SH-SY5Y (cell line): Measurements from ENCODE around the gene CRX.
"Not testable (repeated sequence)": the region's sequence is repeated elsewhere in the genome, so short reads cannot be mapped to it uniquely, and the experiment has no call there.

Source experiments
- GATA2 ChIP-seq: IDR thresholded peaks from 2 replicates; pipeline ENCODE4 v1.6.1; 2011; ENCODE audit warnings: mild to moderate bottlenecking, low read depth, low read length
- GATA3 ChIP-seq: IDR thresholded peaks from 2 replicates; pipeline ENCODE4 v1.6.1; 2011; ENCODE audit warnings: low read depth, mild to moderate bottlenecking, low read length, moderate library complexity

The CRX gene

GRCh38 chr19:47798904-47799266 lies 22.9 kb upstream of the CRX start:
- TF ChIP-seq GATA2 (no peak), GATA3 (no peak)

- TF ChIP-seq GATA3, result no peak
- TF ChIP-seq GATA2, result no peak
Measured at GRCh38 chr19:47801270-47801669, 20.5 kb upstream of the CRX start.

GRCh38 chr19:47802521-47803043 lies 19.2 kb upstream of the CRX start:
- TF ChIP-seq GATA2 (no peak), GATA3 (no peak)

- not testable (repeated sequence) for TF ChIP-seq GATA3, GATA2
Measured at GRCh38 chr19:47804451-47804850, 17.3 kb upstream of the CRX start, which contains the start of gene TPRX1. TPRX1 (minus strand) TSS chr19:47804551; CDS start chr19:47804539, 12 bp downstream.

DNA sequence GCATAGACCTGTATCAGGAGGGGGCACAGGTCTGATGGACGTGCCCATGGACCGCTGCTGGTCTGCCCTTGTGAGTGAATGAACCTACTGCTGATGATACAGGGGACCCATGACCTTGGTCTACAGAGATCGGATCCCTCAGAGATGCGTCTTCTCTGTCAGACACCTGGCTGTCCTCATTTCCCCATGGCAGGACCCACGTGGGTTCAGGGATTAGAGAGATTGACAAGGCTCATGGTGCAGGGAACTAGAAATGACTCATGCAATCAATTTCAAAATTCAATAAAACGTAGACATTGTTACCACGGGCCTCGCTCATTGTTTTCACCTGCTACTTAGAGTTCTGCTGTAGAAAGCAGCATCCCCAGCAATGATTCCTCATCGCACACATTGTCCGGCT lies 16.4 kb upstream of the CRX start:
- TF ChIP-seq GATA2 (no peak), GATA3 (no peak)

DNA sequence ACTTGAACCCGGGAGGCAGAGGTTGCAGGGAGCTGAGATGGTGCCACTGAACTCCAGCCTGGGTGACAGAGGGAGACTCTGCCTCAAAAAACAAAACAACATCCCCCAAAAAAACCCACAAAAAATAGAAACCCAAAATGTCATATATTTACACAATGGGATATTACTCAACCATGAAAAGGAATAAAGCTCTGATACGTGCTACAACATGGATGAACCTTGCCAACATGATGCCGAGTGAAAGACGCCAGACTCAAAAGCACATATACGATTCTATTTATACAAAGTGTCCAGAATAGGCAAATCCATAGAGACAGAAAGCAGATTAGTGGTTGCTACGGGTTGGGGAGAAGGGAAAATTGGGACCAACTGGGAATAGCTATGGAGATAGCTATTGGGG lies 15.3 kb upstream of the CRX start:
- TF ChIP-seq GATA3 (no peak), GATA2 (no peak)

GRCh38 chr19:47813304-47813994 lies 8.3 kb upstream of the CRX start:
- TF ChIP-seq GATA2 (no peak), GATA3 (no peak)

GRCh38 chr19:47813995-47814328 lies 7.8 kb upstream of the CRX start:
- no peak for TF ChIP-seq GATA2
- no peak for TF ChIP-seq GATA3

- no peak for TF ChIP-seq GATA3
- TF ChIP-seq GATA2, result no peak
Measured at GRCh38 chr19:47819858-47820257, 1.9 kb upstream of the CRX start.

- TF ChIP-seq GATA2, result no peak
- TF ChIP-seq GATA3, result no peak
Measured at GRCh38 chr19:47820410-47820809, 1.3 kb upstream of the CRX start.

- TF ChIP-seq GATA3, result no peak
Measured at GRCh38 chr19:47824396-47824795, 2.7 kb downstream of the CRX start.

DNA sequence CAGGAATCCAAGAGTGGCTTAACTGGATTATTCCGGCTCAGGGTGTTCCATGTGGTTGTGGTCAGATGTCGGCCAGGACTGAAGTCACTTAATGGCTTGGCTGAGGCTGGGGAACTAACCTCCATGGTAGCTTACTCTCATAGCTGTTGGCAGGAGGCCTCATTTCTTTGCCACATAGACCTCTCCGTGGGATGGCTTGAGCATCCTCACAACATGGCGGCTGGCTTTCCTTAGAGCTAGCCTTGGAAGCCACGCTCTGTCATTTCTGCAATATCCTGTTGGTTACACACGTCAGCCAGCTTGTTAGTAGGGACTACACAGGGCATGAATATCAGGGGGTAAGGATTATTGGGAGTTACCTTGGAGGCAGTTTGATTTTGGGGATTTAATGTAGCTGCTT lies 5.1 kb downstream of the CRX start:
- no peak for TF ChIP-seq GATA2
- TF ChIP-seq GATA3, result no peak

GRCh38 chr19:47832723-47833122 lies 11.0 kb downstream of the CRX start:
- no peak for TF ChIP-seq GATA2
- TF ChIP-seq GATA3, result no peak

DNA sequence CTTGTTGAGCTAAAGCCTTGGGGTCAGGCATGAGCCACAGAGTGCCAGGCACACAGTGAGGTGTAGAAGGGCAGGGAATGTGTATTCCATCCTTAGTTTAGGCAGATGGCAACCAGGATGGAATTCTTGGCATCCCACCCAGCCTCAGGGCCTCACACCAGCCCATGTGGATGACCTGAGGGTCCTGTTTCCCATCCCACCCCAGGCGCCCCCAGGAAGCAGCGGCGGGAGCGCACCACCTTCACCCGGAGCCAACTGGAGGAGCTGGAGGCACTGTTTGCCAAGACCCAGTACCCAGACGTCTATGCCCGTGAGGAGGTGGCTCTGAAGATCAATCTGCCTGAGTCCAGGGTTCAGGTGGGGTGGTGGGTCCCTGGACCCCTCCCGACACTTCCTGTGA lies 14.3 kb downstream of the CRX start:
- TF ChIP-seq GATA2 (no peak), GATA3 (no peak)

GRCh38 chr19:47839411-47839810 lies 17.7 kb downstream of the CRX start:
- TF ChIP-seq GATA3 (no peak), GATA2 (no peak)

DNA sequence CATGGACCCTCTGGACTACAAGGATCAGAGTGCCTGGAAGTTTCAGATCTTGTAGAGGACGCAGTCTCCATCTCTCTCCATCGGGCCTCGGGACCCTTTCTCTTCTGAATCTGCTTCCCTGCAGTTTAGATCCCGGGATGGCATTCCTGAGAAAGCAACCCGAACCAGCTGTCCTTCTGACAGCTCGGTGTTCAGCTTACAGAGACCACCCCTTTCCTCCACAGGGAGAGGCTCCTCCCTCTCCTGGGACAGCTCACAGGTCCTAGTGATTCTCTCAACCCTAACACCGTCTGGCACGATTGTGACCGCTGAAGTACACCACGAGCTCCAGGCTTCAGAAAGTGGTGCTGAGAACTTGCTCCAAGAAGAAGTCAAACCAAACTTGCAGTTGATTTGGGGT lies 18.2 kb downstream of the CRX start:
- no peak for TF ChIP-seq GATA3
- no peak for TF ChIP-seq GATA2
